Measurements from ENCODE around the gene HS1BP3. TPM values are rescaled to one million over a fixed set of nuclear protein-coding genes. Genes with fewer than 3 reads are reported as not detected.

Gene HS1BP3
- polyA plus RNA-seq, 2 of the 4 experiments (the other 2 are of a cell fraction), result 12.4 to 23.5 TPM

GRCh38 chr2:20578895-20579825, 71.7 kb downstream of the HS1BP3 start (continued):
- TF ChIP-seq ZC3H11A (IDR thresholded peaks at IDR 0.05), result no peak; the same call in 1 of the 2 replicates
- peak; percentile 40; the same call in 1 of the 2 replicates for TF ChIP-seq HOXB13 (CRISPR knock-in tag; IDR thresholded peaks at IDR 0.05; ENCODE audit: low read depth)
- TF ChIP-seq MAZ (IDR thresholded peaks at IDR 0.05; ENCODE audit: borderline replicate concordance, low read depth, low read length), result no peak
- TF ChIP-seq FOSL2 (IDR thresholded peaks at IDR 0.05), result peak; percentile 90
- peak; percentile 98 for TF ChIP-seq FOSL2 (CRISPR knock-in tag; IDR thresholded peaks at IDR 0.05)
- TF ChIP-seq RNF2 (IDR thresholded peaks at IDR 0.05; ENCODE audit: borderline replicate concordance, low read depth), result no peak
- TF ChIP-seq CEBPB (IDR thresholded peaks at IDR 0.05), result 0 out of 4 replicates have a peak, but pooled peaks of 1 of the 2 experiments have one; percentile 31
- no peak for TF ChIP-seq HES2 (IDR thresholded peaks at IDR 0.05)
- peak; percentile 85 for TF ChIP-seq MAX (IDR thresholded peaks at IDR 0.05)
- TF ChIP-seq MYC (IDR thresholded peaks at IDR 0.05; ENCODE audit: borderline replicate concordance, low read length), result no peak
- no peak for TF ChIP-seq ZFP36 (IDR thresholded peaks at IDR 0.05; ENCODE audit: borderline replicate concordance, partially characterized antibody)
- no peak for TF ChIP-seq ELK1 (IDR thresholded peaks at IDR 0.05; ENCODE audit: low read depth, low read length)
- TF ChIP-seq SREBF2 (IDR thresholded peaks at IDR 0.05), result no peak
- peak in 1 of 2 experiments; percentile 26; a peak in 1 of 5 replicates for TF ChIP-seq RAD21 (conservative IDR thresholded peaks at IDR 0.05 in 1 of 2, IDR thresholded peaks at IDR 0.05 in 1 of 2)
- peak; percentile 87 for TF ChIP-seq E2F6 (IDR thresholded peaks at IDR 0.05; ENCODE audit: borderline replicate concordance, low read depth)
- peak; percentile 30 to 75; a peak in 3 of 5 replicates for TF ChIP-seq JUN (IDR thresholded peaks at IDR 0.05)
- TF ChIP-seq FOXS1 (CRISPR knock-in tag; IDR thresholded peaks at IDR 0.05), result peak; percentile 21; the same call in 1 of the 2 replicates
- TF ChIP-seq KDM5A (IDR thresholded peaks at IDR 0.05), result no peak
- TF ChIP-seq BCL3 (IDR thresholded peaks at IDR 0.05), result no peak
- TF ChIP-seq POLR2AphosphoS2 (conservative IDR thresholded peaks at IDR 0.05; ENCODE audit: low read length), result no peak
- TF ChIP-seq EHMT2 (IDR thresholded peaks at IDR 0.05; ENCODE audit: low read depth), result no peak
- TF ChIP-seq CHD4 (IDR thresholded peaks at IDR 0.05; ENCODE audit: borderline replicate concordance), result no peak
- TF ChIP-seq PBX3 (IDR thresholded peaks at IDR 0.05), result no peak
- no peak for TF ChIP-seq TFCP2L1 (CRISPR knock-in tag; IDR thresholded peaks at IDR 0.05)
- TF ChIP-seq HOXB5 (CRISPR knock-in tag; IDR thresholded peaks at IDR 0.05), result peak; percentile 81

Measured in A549 (cell line).